H9 (cell line): ENCODE results near the gene CCL17. TPM values are rescaled to one million over a fixed set of nuclear protein-coding genes. Genes with fewer than 3 reads are reported as not detected.

Source experiments
- DNase-seq: peaks from one replicate; pipeline ENCODE4 v3.0.0-alpha.2; 2017
- H2AFZ ChIP-seq: one replicate; pipeline ENCODE4 v1.6.1; 2013; ENCODE audit warnings: mild to moderate bottlenecking, low read length, control low read depth, moderate library complexity
- H2AK5ac ChIP-seq: 2 replicates; pipeline ENCODE4 v1.6.1; 2013; ENCODE audit warnings: low read length, control low read depth, mixed read lengths; ENCODE audit not compliant: insufficient read length
- H2BK120ac ChIP-seq: one replicate; pipeline ENCODE4 v1.6.1; 2013; ENCODE audit warnings: low read depth, mild to moderate bottlenecking, low read length, control low read depth, inconsistent platforms; ENCODE audit not compliant: poor library complexity, severe bottlenecking
- H2BK12ac ChIP-seq: 2 replicates; pipeline ENCODE4 v1.6.1; 2013; ENCODE audit warnings: low read length, control low read depth, mixed read lengths, low read depth; ENCODE audit not compliant: insufficient read length
- H2BK15ac ChIP-seq: 2 replicates; pipeline ENCODE4 v1.6.1; 2013; ENCODE audit warnings: low read depth, low read length, control low read depth
- H2BK20ac ChIP-seq: one replicate; pipeline ENCODE4 v1.6.1; 2013; ENCODE audit warnings: low read depth, mild to moderate bottlenecking, low read length, control low read depth, inconsistent platforms; ENCODE audit not compliant: poor library complexity, severe bottlenecking
- H2BK5ac ChIP-seq: 2 replicates; pipeline ENCODE4 v1.6.1; 2013; ENCODE audit warnings: low read length, control low read depth, mixed read lengths; ENCODE audit not compliant: insufficient read length
- H3K14ac ChIP-seq: 2 replicates; pipeline ENCODE4 v1.6.1; 2013; ENCODE audit warnings: low read length, control low read depth; ENCODE audit not compliant: insufficient read depth
- H3K18ac ChIP-seq: 2 replicates; pipeline ENCODE4 v1.6.1; 2013; ENCODE audit warnings: low read depth, mild to moderate bottlenecking, mixed read lengths, low read length, control low read depth; ENCODE audit not compliant: insufficient read length
- H3K23ac ChIP-seq: 2 replicates; pipeline ENCODE4 v1.6.1; 2013; ENCODE audit warnings: low read length, control low read depth, mixed read lengths, low read depth; ENCODE audit not compliant: insufficient read length
- H3K23me2 ChIP-seq: 2 replicates; pipeline ENCODE4 v1.6.1; 2013; ENCODE audit warnings: low read depth, mild to moderate bottlenecking, mixed read lengths, low read length, control low read depth; ENCODE audit not compliant: insufficient read length, poor library complexity, severe bottlenecking
- H3K27ac ChIP-seq: 2 replicates; pipeline ENCODE4 v1.5.1; 2013; ENCODE audit warnings: low read length, control low read depth, mixed read lengths, low read depth; ENCODE audit not compliant: insufficient read length
- H3K27me3 ChIP-seq: 2 replicates; pipeline ENCODE4 v1.6.1; 2013; ENCODE audit warnings: low read length, control low read depth, inconsistent platforms; ENCODE audit not compliant: insufficient read depth
- H3K4ac ChIP-seq: 2 replicates; pipeline ENCODE4 v1.6.1; 2013; ENCODE audit warnings: low read depth, mild to moderate bottlenecking, control low read depth, inconsistent platforms, low read length, moderate library complexity
- H3K4me1 ChIP-seq: 2 replicates; pipeline ENCODE4 v1.6.1; 2013; ENCODE audit warnings: low read length, control low read depth, inconsistent platforms; ENCODE audit not compliant: insufficient read depth
- H3K4me2 ChIP-seq: 2 replicates; pipeline ENCODE4 v1.6.1; 2013; ENCODE audit warnings: low read length, control low read depth, mixed read lengths; ENCODE audit not compliant: insufficient read length, insufficient read depth
- H3K56ac ChIP-seq: 2 replicates; pipeline ENCODE4 v1.6.1; 2013; ENCODE audit warnings: low read depth, mild to moderate bottlenecking, mixed read lengths, low read length, control low read depth; ENCODE audit not compliant: insufficient read length
- H3K79me1 ChIP-seq: 2 replicates; pipeline ENCODE4 v1.6.1; 2013; ENCODE audit warnings: low read depth, mild to moderate bottlenecking, moderate library complexity, low read length, control low read depth, inconsistent platforms; ENCODE audit not compliant: insufficient read depth, poor library complexity, severe bottlenecking
- H3K79me2 ChIP-seq: 2 replicates; pipeline ENCODE4 v1.6.1; 2013; ENCODE audit warnings: low read length, control low read depth, inconsistent platforms; ENCODE audit not compliant: insufficient read depth
- H3K9ac ChIP-seq: 2 replicates; pipeline ENCODE4 v1.6.1; 2013; ENCODE audit warnings: low read length, control low read depth, mixed read lengths; ENCODE audit not compliant: insufficient read length; ENCODE audit errors: extremely low read depth
- H3K9me3 ChIP-seq: one replicate; pipeline ENCODE4 v1.6.1; 2013; ENCODE audit warnings: low read depth, low read length, inconsistent platforms; ENCODE audit not compliant: control insufficient read depth
- H3T11ph ChIP-seq: one replicate; pipeline ENCODE4 v1.6.1; 2013; ENCODE audit warnings: mild to moderate bottlenecking, low read length, control low read depth, inconsistent platforms
- H4K20me1 ChIP-seq: one replicate; pipeline ENCODE4 v1.6.1; 2013; ENCODE audit not compliant: control insufficient read depth, insufficient read length, insufficient read depth
- H4K5ac ChIP-seq: 2 replicates; pipeline ENCODE4 v1.6.1; 2013; ENCODE audit warnings: low read depth, mild to moderate bottlenecking, mixed read lengths, low read length, control low read depth; ENCODE audit not compliant: insufficient read length
- H4K8ac ChIP-seq: replicated peaks from 2 replicates; pipeline ENCODE4 v1.6.1; 2013; ENCODE audit warnings: low read length, control low read depth, mixed read lengths, low read depth; ENCODE audit not compliant: insufficient read length
- H4K91ac ChIP-seq: 2 replicates; pipeline ENCODE4 v1.6.1; 2013; ENCODE audit warnings: low read depth, mild to moderate bottlenecking, moderate library complexity, mixed read lengths, low read length, control low read depth; ENCODE audit not compliant: insufficient read length
- H3K27ac Mint-ChIP-seq, 3 experiments: 2 replicates in 2 of 3; 3 replicates in 1 of 3; pipeline ENCODE4 v1.8.0; 2020 to 2021; ENCODE audit warnings: mixed read lengths in 3 of 3, mild to moderate bottlenecking in 1 of 3, moderate library complexity in 1 of 3
- H3K27me3 Mint-ChIP-seq: 2 replicates; pipeline ENCODE4 v1.8.0; 2021; ENCODE audit warnings: low read depth, mild to moderate bottlenecking, moderate library complexity, mixed read lengths
- H3K36me3 Mint-ChIP-seq, 3 experiments: 2 replicates in 2 of 3; 3 replicates in 1 of 3; pipeline ENCODE4 v1.8.0; 2020 to 2021; ENCODE audit warnings: low read depth in 3 of 3, mixed read lengths in 3 of 3; ENCODE audit not compliant: insufficient read depth in 1 of 3
- H3K4me1 Mint-ChIP-seq, 2 experiments: 2 replicates each; pipeline ENCODE4 v1.8.0; 2020; ENCODE audit warnings: mixed read lengths in 2 of 2
- H3K4me3 Mint-ChIP-seq, 2 experiments: 2 replicates in 1 of 2; 3 replicates in 1 of 2; pipeline ENCODE4 v1.8.0; 2020 to 2021; ENCODE audit warnings: mild to moderate bottlenecking in 2 of 2, mixed read lengths in 2 of 2, moderate library complexity in 1 of 2
- H3K9me3 Mint-ChIP-seq, 2 experiments: 2 replicates in 1 of 2; 3 replicates in 1 of 2; pipeline ENCODE4 v1.8.0; 2020; ENCODE audit warnings: mild to moderate bottlenecking in 2 of 2, mixed read lengths in 2 of 2, moderate library complexity in 1 of 2
- CTCF ChIP-seq: fragments of 200-600 bp; sonication (generic); conservative IDR thresholded peaks from 3 replicates; pipeline ENCODE4 v1.8.0; 2021; ENCODE audit warnings: antibody characterized with exemption, mild to moderate bottlenecking
- WGBS: extraction: QIAGEN DNeasy Blood & Tissue Kit; methylation state at CpG from one replicate; pipeline ENCODE4 v1.1.7; 2013; ENCODE audit warnings: missing lambda C conversion rate, low lambda C conversion rate, mixed read lengths; ENCODE audit not compliant: insufficient read length; ENCODE audit errors: extremely low coverage; 5-methylcytosine and 5-hydroxymethylcytosine counted together
- total RNA-seq: library from RNA; stranded (reverse); gene quantifications from 2 replicates; pipeline ENCODE4 v1.2.1, GENCODE V29; 2021

Gene CCL17
- total RNA-seq, 1 experiment from 2014 or later: not detected

DNA sequence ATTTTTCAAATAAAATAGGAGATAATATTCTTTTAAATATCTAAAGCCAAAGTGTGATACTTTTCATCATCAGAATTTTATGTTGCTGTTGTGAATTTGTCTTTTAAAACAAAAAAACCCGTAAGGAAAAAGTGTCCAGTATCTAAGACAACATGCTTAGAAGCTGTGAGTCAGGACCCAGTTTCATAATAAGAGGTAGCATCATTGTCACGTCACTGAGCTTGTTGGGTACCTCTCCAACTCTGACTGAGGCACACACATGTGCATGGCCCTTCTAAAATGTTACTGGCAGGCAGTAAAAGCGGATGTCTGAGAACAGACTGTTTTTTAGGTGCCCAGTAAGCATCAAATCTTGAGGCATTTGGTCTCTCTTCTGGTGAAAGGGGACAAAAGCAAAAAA, 40.1 kb downstream of the CCL17 start:
- Histone ChIP-seq H4K8ac (no peak overlapping the region), H2AFZ (no peak overlapping the region), H3K56ac (no peak overlapping the region), H3K4me1 (no peaks in the 10 kb centered on the region), H3K23me2 (peaks cover 10% of the 10 kb centered on the region), H3K23ac (no peak overlapping the region), H3K27me3 (no peaks in the 10 kb centered on the region), H3K18ac (no peak overlapping the region), H3K9ac (no peak overlapping the region), H3K9me3 (no peaks in the 10 kb centered on the region), H2BK120ac (no peak overlapping the region), H4K20me1 (no peaks in the 10 kb centered on the region), H4K5ac (no peak overlapping the region), H2BK12ac (no peak overlapping the region), H2BK5ac (no peak overlapping the region), H3K79me2 (peaks cover 2% of the 10 kb centered on the region; the same call in 1 of the 2 replicates), H2BK20ac (no peak overlapping the region), H3K4ac (no peak overlapping the region), H3K79me1 (peaks cover 5% of the 10 kb centered on the region), H3T11ph (no peak overlapping the region), H4K91ac (no peak overlapping the region), H3K27ac (no peak overlapping the region), H3K14ac (no peak overlapping the region), H3K4me2 (no peak overlapping the region), H2BK15ac (no peak overlapping the region), H2AK5ac (no peak overlapping the region)
- Mint-ChIP-seq H3K27me3 (no peaks in the 10 kb centered on the region), H3K27ac (no peak overlapping the region), H3K36me3 (peaks cover 20 to 26% (median 26%) of the 10 kb centered on the region in 3 experiments), H3K9me3 (peaks cover 12 to 16% of the 10 kb centered on the region in 2 experiments; a peak in 4 of 5 replicates), H3K4me3 (no peak overlapping the region), H3K4me1 (peaks cover 7 to 15% of the 10 kb centered on the region in 2 experiments)
- no peak for TF ChIP-seq CTCF
- no peak for DNase-seq
- WGBS: no CpG with 5 or more reads among the region's 3 CpGs
